HUES64 (cell line): ENCODE data around the gene STMN3.

Experiments used
- H3K27ac ChIP-seq: 2 replicates; pipeline ENCODE4 v1.7.0; 2013; ENCODE audit warnings: low read depth, low read length, inconsistent platforms
- H3K27me3 ChIP-seq: 2 replicates; pipeline ENCODE4 v1.6.1; 2013; ENCODE audit warnings: mild to moderate bottlenecking, low read length; ENCODE audit not compliant: insufficient read depth
- H3K36me3 ChIP-seq: 2 replicates; pipeline ENCODE4 v1.6.1; 2013; ENCODE audit warnings: mild to moderate bottlenecking, low read length; ENCODE audit not compliant: insufficient read depth
- H3K4me1 ChIP-seq: 2 replicates; pipeline ENCODE4 v1.6.1; 2013; ENCODE audit warnings: mild to moderate bottlenecking, low read length, moderate library complexity; ENCODE audit not compliant: insufficient read depth
- H3K4me3 ChIP-seq: 2 replicates; pipeline ENCODE4 v1.5.1; 2013; ENCODE audit warnings: mild to moderate bottlenecking, low read length, moderate library complexity
- H3K9ac ChIP-seq: 2 replicates; pipeline ENCODE4 v1.6.1; 2013; ENCODE audit warnings: mild to moderate bottlenecking, low read depth, low read length
- H3K9me3 ChIP-seq: 2 replicates; pipeline ENCODE4 v1.6.1; 2013; ENCODE audit warnings: low read depth, low read length; ENCODE audit not compliant: insufficient read depth
- WGBS: fragments of 150-250, 120-280 bp; methylation state at CpG from one replicate; pipeline ENCODE4 v1.1.7; 2013; ENCODE audit warnings: missing lambda C conversion rate; 5-methylcytosine and 5-hydroxymethylcytosine counted together

The STMN3 gene

DNA sequence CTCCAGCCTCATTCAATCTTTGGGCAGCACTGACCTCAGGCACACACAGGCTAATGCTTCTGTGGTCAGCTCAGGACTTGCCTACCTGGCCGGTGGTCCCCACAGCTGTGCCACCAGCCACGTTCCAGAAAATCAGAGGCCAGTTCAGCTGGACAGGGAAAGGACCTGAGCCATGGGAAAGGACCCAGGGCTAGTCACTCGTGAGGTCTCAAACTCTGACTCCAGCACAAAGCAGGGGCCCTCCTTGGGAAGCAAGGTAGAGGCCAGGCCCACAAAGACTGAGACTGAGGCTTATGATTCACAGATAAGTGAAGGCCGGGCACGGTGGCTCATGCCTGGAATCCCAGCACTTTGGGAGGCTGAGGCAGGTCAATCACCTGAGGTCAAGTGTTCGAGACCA lies 56.8 kb downstream of the STMN3 start:
- Histone ChIP-seq H3K4me1 (no peaks in the 10 kb centered on the region), H3K4me3 (no peak overlapping the region), H3K27ac (no peak overlapping the region), H3K27me3 (no peaks in the 10 kb centered on the region), H3K9ac (no peak overlapping the region), H3K36me3 (peaks cover 46% of the 10 kb centered on the region), H3K9me3 (no peaks in the 10 kb centered on the region)
- WGBS = 94% methylated on average over 6 of the region's 6 CpGs

- H3K36me3 ChIP-seq = peaks cover 42% of the 10 kb centered on the region
- no peak overlapping the region for H3K27ac ChIP-seq
- no peak overlapping the region for H3K9ac ChIP-seq
- H3K9me3 ChIP-seq = no peaks in the 10 kb centered on the region
- no peaks in the 10 kb centered on the region for H3K27me3 ChIP-seq
- 94% methylated on average over 30 of the region's 30 CpGs for WGBS
- no peak overlapping the region for H3K4me3 ChIP-seq
- H3K4me1 ChIP-seq = no peaks in the 10 kb centered on the region
Measured at GRCh38 chr20:63595416-63596127, 57.7 kb downstream of the STMN3 start.

DNA sequence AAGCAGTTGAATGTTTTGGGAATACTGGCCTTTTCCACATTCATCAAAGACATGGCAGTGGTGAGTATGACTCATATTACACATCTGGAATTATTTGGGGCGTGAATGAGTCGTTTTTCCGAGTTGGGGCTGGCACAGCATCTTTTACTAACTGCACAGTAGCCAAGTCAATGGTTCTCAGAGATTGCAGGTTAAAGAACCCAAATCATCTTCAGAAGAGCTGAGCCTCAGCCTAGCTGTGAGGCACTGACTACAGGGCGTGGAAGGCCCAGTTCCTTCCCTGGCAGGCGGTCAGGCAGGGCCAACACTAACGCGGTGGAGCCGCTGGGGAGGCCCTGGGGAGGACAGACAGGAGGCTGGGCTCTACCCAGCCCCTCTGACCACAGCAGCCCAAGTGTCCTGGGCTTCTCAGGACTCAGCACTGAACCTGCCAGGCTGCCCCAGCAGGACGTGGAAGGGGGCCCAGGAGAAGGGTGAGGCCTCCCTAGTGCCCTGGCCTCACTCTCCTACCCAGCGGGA lies 59.1 kb downstream of the STMN3 start:
- Histone ChIP-seq H3K36me3 (peaks cover 42% of the 10 kb centered on the region), H3K27ac (no peak overlapping the region), H3K4me3 (no peak overlapping the region), H3K9ac (no peak overlapping the region), H3K27me3 (no peaks in the 10 kb centered on the region), H3K4me1 (no peaks in the 10 kb centered on the region), H3K9me3 (no peaks in the 10 kb centered on the region)
- 88% methylated on average over 10 of the region's 10 CpGs for WGBS

DNA sequence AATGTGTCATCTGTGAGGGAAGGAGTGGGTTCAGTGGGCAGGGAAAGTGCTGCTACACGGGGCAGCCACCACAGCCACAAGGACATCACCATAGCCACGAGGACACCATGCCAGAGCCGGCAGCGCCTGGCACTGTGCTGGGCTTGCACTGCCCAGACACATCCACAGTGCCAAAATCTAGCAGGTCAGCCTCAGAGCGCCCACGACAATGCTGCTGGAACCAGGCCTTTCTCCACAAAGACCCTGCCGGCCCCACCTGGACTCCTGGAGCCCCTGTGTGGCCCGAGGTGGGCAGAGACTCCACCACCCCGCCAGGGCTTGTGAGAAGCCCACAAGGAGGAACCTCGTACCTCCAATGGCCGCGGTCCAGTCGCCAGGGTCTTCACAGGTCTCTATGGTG lies 60.6 kb downstream of the STMN3 start:
- Histone ChIP-seq H3K9ac (no peak overlapping the region), H3K36me3 (peaks cover 37% of the 10 kb centered on the region), H3K9me3 (no peaks in the 10 kb centered on the region), H3K4me1 (no peaks in the 10 kb centered on the region), H3K27me3 (no peaks in the 10 kb centered on the region), H3K4me3 (no peak overlapping the region), H3K27ac (no peak overlapping the region)
- 94% methylated on average over 13 of the region's 13 CpGs for WGBS

GRCh38 chr20:63591786-63592355 lies 61.4 kb downstream of the STMN3 start:
- H3K27ac ChIP-seq = no peak overlapping the region
- H3K4me3 ChIP-seq = no peak overlapping the region
- H3K9me3 ChIP-seq = no peaks in the 10 kb centered on the region
- 96% methylated on average over 28 of the region's 28 CpGs for WGBS
- H3K4me1 ChIP-seq = no peaks in the 10 kb centered on the region
- H3K36me3 ChIP-seq = peaks cover 34% of the 10 kb centered on the region
- no peaks in the 10 kb centered on the region for H3K27me3 ChIP-seq
- no peak overlapping the region for H3K9ac ChIP-seq

- H3K9me3 ChIP-seq = no peaks in the 10 kb centered on the region
- 91% methylated on average over 4 of the region's 4 CpGs for WGBS
- no peak overlapping the region for H3K4me3 ChIP-seq
- peaks cover 34% of the 10 kb centered on the region for H3K36me3 ChIP-seq
- H3K27me3 ChIP-seq = no peaks in the 10 kb centered on the region
- H3K4me1 ChIP-seq = no peaks in the 10 kb centered on the region
- no peak overlapping the region for H3K9ac ChIP-seq
- no peak overlapping the region for H3K27ac ChIP-seq
Measured at GRCh38 chr20:63591147-63591533, 62.1 kb downstream of the STMN3 start.

DNA sequence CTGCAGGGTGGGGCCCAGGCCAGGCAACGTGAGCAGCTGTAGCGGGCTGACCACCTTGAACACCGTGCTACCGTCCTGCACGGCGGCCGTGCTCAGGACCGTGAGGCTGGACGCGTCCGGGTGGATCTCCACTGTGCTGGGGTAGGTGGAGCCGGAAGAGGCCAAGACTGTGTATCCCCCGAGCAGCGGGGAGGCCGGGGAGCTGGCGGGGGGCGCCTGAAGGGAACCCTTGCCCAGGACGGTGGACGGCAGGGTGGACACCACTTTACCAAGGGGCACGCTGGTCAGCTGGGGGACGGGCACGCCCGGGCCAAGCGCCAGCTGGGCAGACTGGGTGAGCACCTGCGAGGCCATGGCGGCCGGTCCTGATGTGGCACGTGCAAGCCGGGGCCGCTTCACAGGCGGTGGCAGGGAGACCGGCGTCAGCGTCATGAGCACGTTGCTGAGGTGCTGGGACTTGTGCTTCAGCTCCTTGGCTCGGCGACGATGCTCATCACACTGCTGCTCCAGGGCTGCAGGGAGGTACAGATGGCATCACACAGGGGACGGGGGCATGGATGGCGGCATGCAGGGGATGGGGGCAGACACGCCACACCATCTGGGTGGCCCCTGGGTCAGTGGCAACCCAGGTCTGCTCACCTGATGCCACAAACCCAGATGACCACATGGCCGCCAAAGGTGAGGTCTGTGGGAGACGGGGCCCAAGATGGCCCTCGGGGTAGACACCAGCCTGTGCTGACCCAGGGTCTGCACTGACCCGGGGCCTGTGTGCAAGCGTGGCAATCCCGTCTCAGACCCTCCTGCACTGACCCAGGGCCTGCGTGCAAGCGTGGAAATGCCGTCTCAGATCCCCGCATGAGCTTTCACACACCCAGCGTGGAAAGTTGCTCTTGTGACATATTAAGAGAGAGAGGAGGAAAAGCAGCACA lies 62.7 kb downstream of the STMN3 start:
- H3K9me3 ChIP-seq = no peaks in the 10 kb centered on the region
- 93% methylated on average over 52 of the region's 52 CpGs for WGBS
- no peaks in the 10 kb centered on the region for H3K27me3 ChIP-seq
- H3K9ac ChIP-seq = no peak overlapping the region
- H3K36me3 ChIP-seq = peaks cover 34% of the 10 kb centered on the region
- no peak overlapping the region for H3K4me3 ChIP-seq
- no peaks in the 10 kb centered on the region for H3K4me1 ChIP-seq
- H3K27ac ChIP-seq = no peak overlapping the region
